IPS-20b (cell line): ENCODE results near the gene UBAP2.

Experiments used
- H3K27ac ChIP-seq: one replicate; pipeline ENCODE4 v1.5.1; 2013; ENCODE audit warnings: low read length
- H3K27me3 ChIP-seq: 2 replicates; pipeline ENCODE4 v1.6.1; 2013; ENCODE audit warnings: mild to moderate bottlenecking, low read length, inconsistent platforms; ENCODE audit not compliant: insufficient read depth
- H3K36me3 ChIP-seq: 2 replicates; pipeline ENCODE4 v1.6.1; 2013; ENCODE audit warnings: low read depth, mild to moderate bottlenecking, inconsistent platforms, low read length, moderate library complexity; ENCODE audit not compliant: insufficient read depth
- H3K4me1 ChIP-seq: 2 replicates; pipeline ENCODE4 v1.6.1; 2013; ENCODE audit warnings: mild to moderate bottlenecking, control low read depth, inconsistent platforms, low read length, moderate library complexity; ENCODE audit not compliant: insufficient read depth
- H3K4me3 ChIP-seq: 2 replicates; pipeline ENCODE4 v1.5.1; 2013; ENCODE audit warnings: mild to moderate bottlenecking, low read length, inconsistent platforms
- H3K9ac ChIP-seq: 2 replicates; pipeline ENCODE4 v1.6.1; 2013; ENCODE audit warnings: low read depth, mild to moderate bottlenecking, inconsistent platforms, low read length, moderate library complexity
- H3K9me3 ChIP-seq: 2 replicates; pipeline ENCODE4 v1.6.1; 2013; ENCODE audit warnings: mild to moderate bottlenecking, low read depth, low read length, inconsistent platforms; ENCODE audit not compliant: insufficient read depth

UBAP2 gene

DNA sequence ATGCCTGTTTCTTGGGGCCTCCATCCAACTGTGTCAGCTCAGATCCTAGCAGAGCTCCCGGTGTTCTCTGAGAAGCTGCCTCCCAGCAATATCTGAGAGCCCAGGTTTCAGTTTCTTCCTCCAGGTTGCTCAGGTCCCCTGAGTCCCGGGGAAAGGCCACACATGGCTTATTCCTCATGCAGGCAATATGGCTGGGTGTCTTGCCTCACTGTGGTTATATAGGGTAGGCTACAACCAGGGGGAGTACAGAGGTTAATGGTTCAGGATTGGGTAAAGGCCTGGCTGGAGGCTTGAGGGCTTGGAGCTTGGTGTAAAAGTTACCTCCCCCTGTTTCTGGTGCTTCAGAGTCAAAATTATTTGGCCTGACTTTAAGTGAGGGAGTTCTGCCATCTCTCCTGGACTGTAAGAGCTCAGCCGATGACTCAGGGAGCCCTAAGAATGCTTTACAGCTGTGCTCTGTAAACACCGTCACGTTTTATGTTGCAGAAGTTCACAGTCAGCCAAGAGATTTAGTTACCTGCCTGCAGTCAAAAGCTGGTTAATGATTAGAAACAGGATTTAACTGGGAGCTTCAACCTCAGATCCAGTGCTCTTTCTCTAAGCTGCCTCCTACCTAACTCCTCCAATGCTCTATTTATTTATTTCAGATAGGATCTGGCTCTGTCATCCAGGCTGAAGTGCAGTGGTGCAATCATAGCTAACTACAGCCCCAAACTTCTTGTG is 24.3 kb upstream of the UBAP2 start:
- Histone ChIP-seq H3K36me3 (no peaks in the 10 kb centered on the region), H3K27me3 (no peaks in the 10 kb centered on the region), H3K9ac (no peak overlapping the region), H3K4me3 (no peak overlapping the region), H3K27ac (no peak overlapping the region), H3K4me1 (peaks cover 9% of the 10 kb centered on the region; the same call in 1 of the 2 replicates), H3K9me3 (no peaks in the 10 kb centered on the region)

DNA sequence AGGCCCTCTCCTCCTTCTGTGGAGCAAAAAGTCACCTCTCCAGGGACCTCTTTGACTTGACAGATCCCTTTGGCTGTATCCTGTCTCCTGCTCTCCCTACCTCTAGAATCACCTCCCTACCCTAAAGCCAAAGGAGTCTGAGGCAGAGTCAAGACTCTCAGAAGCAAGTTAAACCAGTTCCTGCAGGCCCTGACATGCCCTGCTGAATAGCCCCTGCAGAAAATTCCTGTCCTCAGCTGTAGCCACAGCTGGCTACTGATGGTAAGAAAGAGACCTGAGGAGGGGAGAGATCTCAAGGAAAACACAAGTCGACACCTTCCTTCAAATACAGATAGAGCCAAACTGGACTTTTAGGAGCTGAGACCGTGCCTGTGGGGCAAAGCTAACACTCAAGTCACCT is 23.7 kb upstream of the UBAP2 start:
- no peaks in the 10 kb centered on the region for H3K9me3 ChIP-seq
- H3K36me3 ChIP-seq, result no peaks in the 10 kb centered on the region
- no peak overlapping the region; the same call in 1 of the 2 replicates for H3K4me3 ChIP-seq
- H3K27ac ChIP-seq, result no peak overlapping the region
- no peaks in the 10 kb centered on the region for H3K27me3 ChIP-seq
- H3K9ac ChIP-seq, result no peak overlapping the region
- H3K4me1 ChIP-seq, result peaks cover 9% of the 10 kb centered on the region; the same call in 1 of the 2 replicates

DNA sequence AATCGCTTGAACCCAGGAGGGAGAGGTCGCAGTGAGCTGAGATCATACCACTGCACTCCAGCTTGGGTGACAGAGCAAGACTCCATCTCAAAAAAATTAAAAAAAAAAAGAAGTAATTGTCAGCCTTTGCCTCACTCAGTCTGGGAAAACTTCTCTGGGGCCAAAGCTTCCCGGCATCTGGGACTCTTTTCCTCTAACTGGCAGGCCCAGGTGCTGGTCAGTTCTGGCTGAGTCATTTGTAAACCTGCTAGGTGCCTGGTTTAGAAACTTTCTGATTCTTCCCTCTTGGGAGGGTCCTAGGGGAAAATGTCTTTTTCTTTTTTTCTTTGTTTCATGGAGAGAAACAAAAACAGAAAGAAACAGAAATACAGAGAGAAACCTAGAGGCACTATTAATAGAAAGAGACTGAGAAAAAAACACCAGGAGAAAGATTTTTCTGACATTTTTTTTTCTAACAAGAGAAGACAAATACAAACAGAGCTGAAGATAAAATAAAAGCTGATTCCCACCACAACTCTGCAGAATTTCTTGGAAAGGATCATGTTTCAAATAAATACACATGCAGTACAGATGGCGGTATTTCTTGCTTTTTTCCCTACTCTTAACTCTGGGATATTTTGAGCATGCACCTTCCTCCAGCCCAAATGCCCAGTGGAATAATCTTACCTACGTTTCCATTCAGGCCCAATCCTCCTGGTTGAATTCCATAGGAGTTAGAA is 22.1 kb upstream of the UBAP2 start:
- Histone ChIP-seq H3K9me3 (no peaks in the 10 kb centered on the region), H3K4me3 (no peak overlapping the region), H3K4me1 (peaks cover 9% of the 10 kb centered on the region; the same call in 1 of the 2 replicates), H3K27me3 (no peaks in the 10 kb centered on the region), H3K9ac (no peak overlapping the region), H3K27ac (no peak overlapping the region), H3K36me3 (no peaks in the 10 kb centered on the region)

GRCh38 chr9:34069831-34070230 is 21.1 kb upstream of the UBAP2 start:
- H3K9me3 ChIP-seq, result no peaks in the 10 kb centered on the region
- no peak overlapping the region for H3K27ac ChIP-seq
- H3K9ac ChIP-seq, result no peak overlapping the region
- H3K27me3 ChIP-seq, result no peaks in the 10 kb centered on the region
- no peak overlapping the region for H3K4me3 ChIP-seq
- H3K36me3 ChIP-seq, result no peaks in the 10 kb centered on the region
- H3K4me1 ChIP-seq, result peaks cover 9% of the 10 kb centered on the region; the same call in 1 of the 2 replicates

- Histone ChIP-seq H3K4me1 (no peaks in the 10 kb centered on the region), H3K9me3 (no peaks in the 10 kb centered on the region), H3K27ac (no peak overlapping the region), H3K4me3 (no peak overlapping the region), H3K27me3 (no peaks in the 10 kb centered on the region), H3K36me3 (no peaks in the 10 kb centered on the region), H3K9ac (no peak overlapping the region)
Observed at GRCh38 chr9:34065541-34065940, 16.9 kb upstream of the UBAP2 start.

DNA sequence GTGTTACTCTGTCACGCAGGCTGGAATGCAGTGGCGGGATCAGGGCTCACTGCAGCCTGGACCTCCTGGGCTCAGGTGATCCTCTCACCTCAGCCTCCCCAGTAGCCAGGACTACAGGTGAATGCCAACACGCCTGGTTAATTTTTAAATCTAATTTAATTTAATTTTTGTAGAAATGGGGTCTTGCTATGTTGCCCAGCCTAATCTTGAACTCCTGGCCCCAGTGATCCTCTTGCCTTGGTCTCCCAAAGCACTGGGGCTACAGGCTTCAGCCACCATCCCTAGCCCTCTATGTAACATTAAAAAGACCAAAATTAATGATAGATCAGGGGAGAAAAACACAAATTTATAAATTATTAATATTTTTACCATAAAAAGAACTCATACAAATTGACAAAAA is 11.3 kb upstream of the UBAP2 start:
- Histone ChIP-seq H3K4me1 (no peaks in the 10 kb centered on the region), H3K27me3 (no peaks in the 10 kb centered on the region), H3K4me3 (no peak overlapping the region), H3K27ac (no peak overlapping the region), H3K9me3 (no peaks in the 10 kb centered on the region), H3K9ac (no peak overlapping the region), H3K36me3 (no peaks in the 10 kb centered on the region)

DNA sequence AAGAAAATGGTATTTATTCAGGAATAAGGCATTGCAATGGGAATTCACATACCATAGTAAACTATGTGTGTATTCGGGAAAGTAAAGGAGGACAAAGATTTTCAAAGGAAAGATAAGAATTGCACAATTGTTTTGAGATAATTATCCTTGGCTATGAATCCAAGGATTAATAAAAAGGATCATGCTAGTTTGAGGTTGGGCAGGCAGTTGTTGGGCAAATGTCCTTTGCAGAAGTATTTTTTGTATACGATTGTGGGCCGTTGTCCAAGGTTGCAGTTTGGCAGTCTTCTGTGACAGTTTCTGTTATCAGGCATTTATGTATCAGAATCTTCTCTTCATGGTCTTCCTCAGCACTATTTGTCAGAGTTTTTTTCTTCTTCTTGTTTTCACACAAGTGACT is 10.6 kb upstream of the UBAP2 start:
- Histone ChIP-seq H3K36me3 (no peaks in the 10 kb centered on the region), H3K4me3 (no peak overlapping the region), H3K27me3 (no peaks in the 10 kb centered on the region), H3K27ac (no peak overlapping the region), H3K4me1 (no peaks in the 10 kb centered on the region), H3K9me3 (no peaks in the 10 kb centered on the region), H3K9ac (no peak overlapping the region)

DNA sequence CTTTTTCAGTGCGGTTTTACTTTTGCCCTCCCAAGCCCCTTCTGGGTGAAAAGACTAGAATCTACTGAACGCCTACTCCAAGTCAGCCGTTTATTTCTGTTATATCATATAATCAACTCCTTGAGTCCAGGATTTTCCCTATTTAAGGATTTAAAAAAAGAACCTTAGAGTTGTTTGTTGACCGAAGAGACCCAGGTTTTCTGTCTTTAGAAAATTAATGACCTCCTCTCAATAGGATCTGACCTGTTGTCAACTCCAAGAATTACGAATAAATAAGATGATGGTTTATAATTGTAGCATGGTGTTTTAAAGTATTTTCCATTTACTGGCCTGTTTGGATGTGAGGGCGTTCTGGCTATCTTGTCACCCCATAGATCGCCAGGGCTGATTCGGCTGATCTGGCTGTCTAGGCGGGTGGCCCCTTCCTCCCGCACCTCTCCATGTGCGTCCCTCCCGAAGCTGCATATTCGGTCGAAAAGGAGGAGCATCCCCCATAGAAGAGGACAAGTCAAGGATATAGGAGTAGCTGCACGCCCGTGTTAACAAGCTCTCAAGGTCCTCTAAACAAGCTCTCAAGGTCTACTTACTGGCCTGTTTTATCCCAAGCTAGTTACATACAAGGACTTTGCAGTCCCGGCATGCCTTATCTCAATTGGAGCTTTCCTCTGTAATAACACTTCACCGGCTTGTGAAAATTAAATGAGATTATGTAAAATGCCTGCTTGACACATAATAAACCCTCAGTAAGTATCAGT is 1.1 kb upstream of the UBAP2 start:
- no peaks in the 10 kb centered on the region for H3K9me3 ChIP-seq
- peak overlapping the region; percentile 93 for H3K4me3 ChIP-seq
- H3K4me1 ChIP-seq, result peaks cover 7% of the 10 kb centered on the region; the same call in 1 of the 2 replicates
- no peaks in the 10 kb centered on the region for H3K36me3 ChIP-seq
- H3K9ac ChIP-seq, result peak overlapping the region; percentile 94
- no peaks in the 10 kb centered on the region for H3K27me3 ChIP-seq
- H3K27ac ChIP-seq, result peak overlapping the region; percentile 35

- Histone ChIP-seq H3K9ac (peak overlapping the region; percentile 94), H3K36me3 (peaks cover 7% of the 10 kb centered on the region; the same call in 1 of the 2 replicates), H3K9me3 (no peaks in the 10 kb centered on the region), H3K27ac (peak overlapping the region; percentile 45), H3K4me1 (peaks cover 7% of the 10 kb centered on the region; the same call in 1 of the 2 replicates), H3K27me3 (no peaks in the 10 kb centered on the region), H3K4me3 (peak overlapping the region; percentile 93)
Observed at GRCh38 chr9:34047864-34048726, 592 bp downstream of the UBAP2 start.

- H3K4me3 ChIP-seq, result peak overlapping the region; percentile 93
- H3K9ac ChIP-seq, result peak overlapping the region; percentile 94; the same call in 1 of the 2 replicates
Observed at GRCh38 chr9:34046784-34047379, 1.8 kb downstream of the UBAP2 start.

More at GRCh38 chr9:34046784-34047379, 1.8 kb downstream of the UBAP2 start:
- Histone ChIP-seq H3K27me3 (no peaks in the 10 kb centered on the region), H3K4me1 (peaks cover 7% of the 10 kb centered on the region; the same call in 1 of the 2 replicates), H3K9me3 (no peaks in the 10 kb centered on the region), H3K27ac (no peak overlapping the region), H3K36me3 (peaks cover 17% of the 10 kb centered on the region; the same call in 1 of the 2 replicates)
